T-helper 9 cell (primary cell): Measurements from ENCODE around the gene SLC25A43.
"Not testable (repeated sequence)": the region's sequence is repeated elsewhere in the genome, so short reads cannot be mapped to it uniquely, and the experiment has no call there.

ENCODE experiments used
- DNase-seq: peaks from one replicate; pipeline ENCODE4 v3.0.0-alpha.2; 2020
- total RNA-seq, 2 donors: gene quantifications; one replicate each; lab custom pipeline; 2026; lab: John Stamatoyannopoulos, UW

Gene SLC25A43
- 7.7 to 12.7 reads per million in 2 donors for total RNA-seq

DNA sequence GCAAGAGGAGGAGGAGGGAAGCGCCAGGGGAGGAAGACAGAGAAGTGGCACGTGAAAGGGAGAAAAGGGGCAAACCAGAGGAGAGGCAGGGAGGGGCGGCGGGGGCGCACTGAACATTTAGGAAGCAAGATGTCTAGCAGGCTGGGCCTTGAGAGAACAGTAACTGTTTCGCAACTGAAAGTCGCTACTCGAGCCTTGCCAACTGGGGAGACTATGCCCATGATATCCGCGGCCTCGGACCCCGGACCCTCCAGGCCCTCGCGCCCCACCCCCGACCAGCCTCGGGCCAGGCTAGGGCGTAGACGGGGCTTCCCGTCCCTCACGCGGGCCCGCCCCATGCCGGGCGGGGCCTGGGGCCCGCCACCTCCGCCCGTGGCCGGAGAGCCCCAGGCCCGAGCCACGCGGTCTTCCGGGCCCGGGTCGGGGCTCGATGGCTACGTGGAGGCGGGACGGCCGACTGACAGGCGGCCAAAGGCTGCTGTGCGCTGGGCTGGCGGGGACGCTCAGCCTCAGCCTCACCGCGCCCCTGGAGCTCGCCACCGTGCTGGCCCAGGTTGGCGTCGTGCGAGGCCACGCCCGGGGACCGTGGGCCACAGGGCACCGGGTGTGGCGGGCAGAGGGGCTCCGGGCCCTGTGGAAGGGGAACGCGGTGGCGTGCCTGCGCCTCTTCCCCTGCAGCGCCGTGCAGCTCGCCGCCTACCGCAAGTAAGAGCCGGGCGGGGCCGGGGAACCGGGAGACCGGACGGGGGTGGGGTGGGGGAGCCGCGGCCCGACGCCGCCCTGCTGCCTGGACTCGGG lies at the start of gene SLC25A43:
Gene SLC25A43 (plus strand): TSS at position 363 of the 798 bp plus-strand sequence. CDS start 68 bp downstream, at position 431.
- DNase-seq, result peak; percentile 8

DNA sequence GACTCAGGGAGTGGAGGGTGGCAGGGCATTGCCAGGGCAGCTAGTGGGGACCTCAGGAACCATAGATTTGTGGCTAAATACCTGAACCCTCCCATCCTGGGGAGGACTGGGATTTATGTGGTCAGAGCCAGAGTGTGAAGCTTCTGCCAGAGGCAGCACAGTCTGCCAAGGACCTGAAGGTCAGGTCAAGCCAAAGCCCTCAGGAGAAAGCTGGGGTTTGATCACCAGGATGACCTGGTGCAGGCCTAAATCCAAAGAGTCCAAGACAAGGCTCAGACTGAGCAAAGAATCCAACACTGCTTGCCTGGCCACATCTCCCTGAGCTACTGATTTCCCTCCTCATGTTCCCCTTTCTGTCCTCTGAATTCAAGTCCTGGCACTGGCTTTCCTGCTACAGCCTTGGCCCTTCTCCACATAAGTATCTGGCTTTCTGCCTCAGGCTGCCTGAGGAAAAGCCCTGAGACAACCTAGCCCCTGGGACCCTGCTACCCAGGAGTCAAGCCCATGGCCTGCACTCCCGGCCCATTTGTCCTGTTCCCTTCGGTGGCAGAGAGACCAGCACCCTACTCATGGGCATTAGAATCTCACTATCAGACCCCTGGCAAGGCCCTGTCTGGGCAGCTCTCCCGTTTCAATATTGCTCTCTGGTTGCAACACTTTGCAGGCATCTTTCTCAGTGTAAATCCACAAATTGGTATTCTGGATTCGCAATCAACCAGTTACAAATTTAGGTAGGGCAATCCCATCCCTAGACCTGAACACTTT lies 39.3 kb upstream of the SLC25A43 start:
- no peak for DNase-seq

DNA sequence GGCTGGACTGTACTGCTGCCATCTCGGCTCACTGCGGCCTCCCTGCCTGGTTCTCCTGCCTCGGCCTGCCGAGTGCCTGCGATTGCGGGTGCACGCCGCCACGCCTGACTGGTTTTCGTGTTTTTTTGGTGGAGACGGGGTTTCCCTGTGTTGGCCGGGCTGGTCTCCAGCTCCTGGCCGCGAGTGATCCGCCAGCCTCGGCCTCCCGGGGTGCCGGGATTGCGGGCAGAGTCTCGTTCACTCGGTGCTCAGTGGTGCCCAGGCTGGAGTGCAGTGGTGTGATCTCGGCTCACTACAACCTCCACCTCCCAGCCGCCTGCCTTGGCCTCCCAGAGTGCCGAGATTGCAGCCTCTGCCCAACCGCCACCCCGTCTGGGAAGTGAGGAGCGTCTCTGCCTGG lies 37.7 kb upstream of the SLC25A43 start:
- not testable (repeated sequence) for DNase-seq

DNA sequence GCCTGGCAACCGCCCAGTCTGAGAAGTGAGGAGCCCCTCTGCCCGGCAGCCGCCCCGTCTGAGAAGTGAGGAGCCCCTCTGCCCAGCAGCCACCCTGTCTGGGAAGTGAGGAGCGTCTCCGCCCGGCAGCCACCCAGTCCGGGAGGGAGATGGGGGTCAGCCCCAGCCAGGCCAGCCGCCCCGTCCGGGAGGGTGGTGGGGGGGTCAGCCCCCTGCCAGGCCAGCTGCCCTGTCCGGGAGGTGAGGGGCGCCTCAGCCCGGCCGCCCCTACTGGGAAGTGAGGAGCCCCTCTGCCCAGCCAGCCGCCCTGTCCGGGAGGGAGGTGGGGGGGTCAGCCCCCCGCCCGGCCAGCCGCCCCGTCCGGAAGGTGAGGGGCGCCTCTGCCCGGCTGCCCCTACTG lies 37.1 kb upstream of the SLC25A43 start:
- DNase-seq, result not testable (repeated sequence)

GRCh38 chrX:119363391-119363790 lies 35.7 kb upstream of the SLC25A43 start:
- no peak for DNase-seq

DNA sequence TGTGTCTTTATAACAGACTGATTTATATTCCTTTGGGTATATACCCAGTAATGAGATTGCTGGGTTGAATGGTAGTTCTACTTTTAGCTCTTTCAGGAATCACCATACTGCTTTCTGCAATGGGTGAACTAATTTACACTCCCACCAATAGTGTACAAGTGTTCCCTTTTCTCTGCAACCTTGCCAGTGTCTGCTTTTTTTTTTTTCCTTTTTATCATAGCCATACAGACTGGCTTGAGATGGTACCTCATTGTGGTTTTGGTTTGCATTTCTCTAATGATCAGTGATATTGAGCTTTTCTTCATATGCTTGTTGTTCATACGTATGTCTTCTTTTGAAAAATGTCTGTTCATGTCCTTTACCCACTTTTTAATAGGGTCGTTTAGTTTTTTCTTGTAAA lies 27.3 kb upstream of the SLC25A43 start:
- not testable (repeated sequence) for DNase-seq

GRCh38 chrX:119374736-119375135 lies 24.4 kb upstream of the SLC25A43 start:
- no peak for DNase-seq

DNA sequence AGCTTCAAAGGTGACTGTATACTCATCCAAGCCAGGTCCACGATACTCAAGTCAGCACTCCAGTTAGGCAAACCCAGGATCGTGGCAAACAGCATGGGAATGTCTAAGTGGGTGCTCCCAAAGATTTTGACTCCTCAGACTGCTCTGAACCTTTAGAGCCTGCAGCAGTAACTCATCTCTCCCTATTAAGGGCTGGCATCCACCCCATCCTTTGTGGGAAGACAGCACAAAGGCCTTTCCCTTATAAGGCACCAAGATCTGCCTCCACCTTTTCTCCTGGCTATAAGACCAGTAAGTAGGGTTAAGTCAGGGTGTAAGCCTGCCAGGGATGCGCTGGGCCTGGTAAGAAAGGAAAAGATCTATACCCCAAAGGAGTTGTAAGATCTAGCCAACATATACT lies 23.6 kb upstream of the SLC25A43 start:
- no peak for DNase-seq

DNA sequence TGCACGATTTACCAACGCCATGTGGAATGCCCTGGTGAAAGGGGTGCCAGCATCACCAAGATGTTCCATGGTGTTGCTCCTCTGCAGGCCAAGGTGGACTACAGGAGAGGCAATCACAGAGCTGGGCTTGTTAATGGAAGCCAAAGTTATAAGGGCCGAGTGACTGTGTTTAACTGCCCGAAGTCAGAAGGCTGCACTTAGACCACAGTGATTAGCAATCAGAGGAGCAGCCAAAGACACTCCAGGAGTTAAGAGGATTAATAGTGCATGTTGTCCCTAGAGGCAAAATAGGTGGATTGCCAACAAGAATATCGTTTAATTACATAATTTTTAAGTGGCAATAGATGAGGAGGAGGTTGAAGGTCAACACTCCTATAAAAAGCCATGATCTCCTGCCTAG lies 22.8 kb upstream of the SLC25A43 start:
- DNase-seq, result no peak

- no peak for DNase-seq
Observed at GRCh38 chrX:119381349-119381944, 17.7 kb upstream of the SLC25A43 start.

DNA sequence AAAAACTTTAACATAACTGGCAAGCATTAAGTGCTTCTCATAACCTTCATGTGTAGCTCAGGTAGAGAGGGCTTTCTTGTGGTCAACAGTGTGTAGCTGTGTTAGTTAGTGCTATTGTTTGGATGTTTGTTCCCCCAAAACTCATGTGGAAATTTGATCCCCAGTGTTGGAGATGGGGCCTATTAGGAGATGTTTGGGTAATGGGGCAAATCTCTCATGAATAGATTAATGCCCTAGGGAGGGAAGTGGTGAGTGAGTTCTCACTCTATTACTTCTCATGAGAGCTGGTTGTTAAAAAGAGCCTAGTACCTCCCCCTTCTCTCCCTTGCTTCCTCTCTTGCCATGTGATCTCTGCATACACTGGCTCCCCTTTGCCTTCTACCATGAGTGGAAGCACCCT lies 16.5 kb upstream of the SLC25A43 start:
- no peak for DNase-seq

- DNase-seq, result not testable (repeated sequence)
Observed at GRCh38 chrX:119386685-119387084, 12.5 kb upstream of the SLC25A43 start.

GRCh38 chrX:119387426-119387825 lies 11.7 kb upstream of the SLC25A43 start:
- not testable (repeated sequence) for DNase-seq

GRCh38 chrX:119389214-119389613 lies 9.9 kb upstream of the SLC25A43 start:
- DNase-seq, result no peak

- no peak for DNase-seq
Observed at GRCh38 chrX:119389871-119390501, 9.2 kb upstream of the SLC25A43 start.

DNA sequence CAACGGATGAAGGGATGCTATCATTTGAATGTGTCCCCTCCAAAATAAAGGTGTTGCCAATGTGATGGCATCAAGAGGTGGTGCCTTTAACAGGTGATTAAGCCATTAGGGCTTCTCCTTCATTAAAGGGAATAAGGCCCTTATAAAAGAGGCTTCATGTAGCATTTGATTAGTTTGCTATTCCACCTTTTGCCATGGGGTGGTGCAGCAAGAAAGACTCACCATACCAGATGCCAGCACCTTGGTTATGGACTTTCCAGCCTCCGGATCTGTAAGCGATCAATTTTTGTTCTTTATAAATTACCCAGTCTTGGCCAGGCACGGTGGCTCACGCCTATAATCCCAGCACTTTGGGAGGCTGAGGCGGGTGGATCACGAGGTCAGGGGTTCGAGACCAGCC lies 7.9 kb upstream of the SLC25A43 start:
- DNase-seq, result no peak

GRCh38 chrX:119393144-119393543 lies 6.0 kb upstream of the SLC25A43 start:
- no peak for DNase-seq

- no peak for DNase-seq
Observed at GRCh38 chrX:119398587-119398973, 556 bp upstream of the SLC25A43 start.

- DNase-seq, result no peak
Observed at GRCh38 chrX:119399772-119400101, 601 bp downstream of the SLC25A43 start.

DNA sequence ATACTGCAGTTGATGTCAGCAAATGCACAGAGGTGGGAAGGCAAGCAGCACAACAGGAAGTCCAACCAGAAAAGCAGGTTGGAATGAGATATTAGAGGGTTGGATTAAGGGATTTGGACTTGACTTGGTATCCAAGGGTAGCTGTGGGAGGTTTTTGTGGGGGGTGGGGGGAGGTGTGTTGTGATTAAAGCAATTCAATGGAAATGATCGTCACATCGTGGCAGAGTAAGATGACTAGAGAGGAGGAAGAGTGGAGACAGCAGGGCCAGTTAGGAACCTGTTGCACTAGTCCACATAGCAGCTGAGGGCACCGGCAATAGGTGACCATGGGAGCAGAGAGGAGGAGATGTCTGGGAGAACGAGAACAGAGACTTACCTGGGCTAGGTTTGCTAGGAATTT lies 2.4 kb downstream of the SLC25A43 start:
- DNase-seq, result no peak

- DNase-seq, result no peak
Observed at GRCh38 chrX:119402588-119402987, 3.5 kb downstream of the SLC25A43 start.

DNA sequence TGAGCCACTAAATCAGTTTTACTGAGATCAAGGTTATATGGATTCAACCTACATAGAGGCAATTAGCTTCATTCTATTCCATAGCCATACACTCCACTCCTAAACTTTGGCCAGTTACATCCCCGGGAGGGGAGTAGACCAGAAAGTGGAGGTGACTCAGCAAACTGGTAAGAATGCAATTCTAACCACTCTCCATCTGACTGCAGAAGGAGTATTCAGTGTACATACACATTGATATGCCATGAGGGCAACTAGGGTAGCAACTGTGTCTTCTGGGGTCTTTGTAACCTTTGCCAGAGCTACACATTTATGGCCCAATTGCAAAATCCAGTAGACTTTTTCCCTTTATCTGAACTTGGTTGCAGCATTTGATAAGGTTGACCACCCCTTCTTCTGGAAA lies 7.6 kb downstream of the SLC25A43 start:
- DNase-seq, result no peak

DNA sequence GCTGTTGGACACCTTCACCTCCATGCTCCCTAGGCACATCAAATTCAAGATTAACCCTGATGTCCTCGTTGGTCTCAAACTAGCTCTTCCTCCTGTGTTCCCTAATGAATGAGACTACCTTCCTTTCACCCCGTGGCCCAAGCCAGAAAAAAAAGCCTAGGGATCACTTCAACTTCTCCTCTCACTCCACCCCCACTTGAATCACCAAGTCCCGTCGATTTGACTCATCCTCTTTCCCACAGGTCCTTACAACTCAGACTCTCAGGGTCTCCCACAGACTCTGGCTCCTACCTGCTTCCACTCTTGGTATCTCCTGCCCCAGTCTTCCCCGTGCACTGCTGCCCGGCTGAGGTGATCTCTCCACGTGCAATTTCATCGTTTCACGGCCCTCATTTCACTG lies 8.5 kb downstream of the SLC25A43 start:
- DNase-seq, result no peak
